A549 (cell line): ENCODE measurements around the gene AP2B1. TPM values are rescaled to one million over a fixed set of nuclear protein-coding genes. Genes with fewer than 3 reads are reported as not detected.

Experiments used
- ATAC-seq, 2 experiments: fragments of 200-7000 bp in 1 of 2; fragments of >200 bp in 1 of 2; cut with Nextera tagmentation in 1 of 2; cut with Tn5 transposase in 1 of 2; 3 replicates each; pipeline versions ENCODE4 v1.8.0 to v1.9.1; 2018 to 2020; ENCODE audit warnings: mild to moderate bottlenecking in 1 of 2, moderate library complexity in 1 of 2
- CTCF ChIA-PET: fragments of 300-600 bp; sonication (Branson Sonifier 250); formaldehyde crosslinking; extraction: SDS; loops from one replicate; lab custom pipeline; 2021; ENCODE audit warnings: antibody characterized with exemption, inconsistent platforms; lab: Yijun Ruan, JAX
- POLR2A ChIA-PET: fragments of 350-600 bp; formaldehyde crosslinking; extraction: SDS; loops from one replicate; lab custom pipeline; 2021; ENCODE audit warnings: antibody characterized with exemption, inconsistent platforms; lab: Yijun Ruan, JAX
- DNase-seq, 2 experiments: peaks; one replicate each; pipeline versions ENCODE4 v3.0.0 to v3.0.0-alpha.2; 2011 to 2016; ENCODE audit warnings: low read depth in 1 of 2, low spot score in 1 of 2
- FAIRE-seq: peaks from 2 replicates; lab custom pipeline; 2011; peaks lifted over from hg19 to GRCh38; lab: Jason Lieb, UNC
- H3K27ac ChIP-seq, 2 experiments: fragments of >200 bp; sonication (Bioruptor Twin); formaldehyde crosslinking; 3 replicates each; pipeline ENCODE4 v1.5.1; 2016 to 2017
- H3K4me1 ChIP-seq: fragments of >200 bp; sonication (Bioruptor Twin); formaldehyde crosslinking; 3 replicates; pipeline ENCODE4 v1.6.1; 2016
- H3K4me2 ChIP-seq: fragments of >200 bp; sonication (Bioruptor Twin); formaldehyde crosslinking; 3 replicates; pipeline ENCODE4 v1.6.1; 2016
- H3K4me3 ChIP-seq: fragments of >200 bp; sonication (Bioruptor Twin); formaldehyde crosslinking; 3 replicates; pipeline ENCODE4 v1.5.1; 2016
- H3K9me3 ChIP-seq: fragments of >200 bp; sonication (Bioruptor Twin); formaldehyde crosslinking; 3 replicates; pipeline ENCODE4 v1.6.1; 2016
- CBX2 ChIP-seq: fragments of 200-600 bp; sonication (generic); IDR thresholded peaks from 2 replicates; pipeline ENCODE4 v1.6.1; 2016; ENCODE audit warnings: low read depth, mild to moderate bottlenecking, borderline replicate concordance
- CBX8 ChIP-seq: fragments of 200-600 bp; sonication (generic); IDR thresholded peaks from 2 replicates; pipeline ENCODE4 v1.6.1; 2016
- CHD4 ChIP-seq: fragments of 200-600 bp; sonication (generic); IDR thresholded peaks from 2 replicates; pipeline ENCODE4 v1.6.1; 2016; ENCODE audit warnings: antibody characterized with exemption, mild to moderate bottlenecking, borderline replicate concordance
- FOSL2 ChIP-seq, 2 experiments: fragments of 450-650 bp in 1 of 2; fragments of >200 bp in 1 of 2; sonication (Bioruptor Twin) in 1 of 2; formaldehyde crosslinking; IDR thresholded peaks; 2 replicates each; pipeline versions ENCODE4 v1.5.0 to v1.6.1; 2016 to 2020; ENCODE audit warnings: mild to moderate bottlenecking in 1 of 2, moderate library complexity in 1 of 2
- KDM1A ChIP-seq: fragments of 200-600 bp; sonication (generic); IDR thresholded peaks from 2 replicates; pipeline ENCODE4 v1.6.1; 2016; ENCODE audit warnings: low read depth, mild to moderate bottlenecking
- NR3C1 ChIP-seq: fragments of >200 bp; sonication (Bioruptor Twin); formaldehyde crosslinking; IDR thresholded peaks from 3 replicates; pipeline ENCODE4 v1.6.1; 2017
- PHF8 ChIP-seq: fragments of 200-600 bp; sonication (generic); IDR thresholded peaks from 2 replicates; pipeline ENCODE4 v1.6.1; 2016; ENCODE audit warnings: low read depth, mild to moderate bottlenecking, antibody characterized with exemption, moderate library complexity, borderline replicate concordance
- POLR2A ChIP-seq: IDR thresholded peaks from 2 replicates; pipeline ENCODE4 v1.6.1; 2012; ENCODE audit warnings: mild to moderate bottlenecking, low read length
- POLR2AphosphoS2 ChIP-seq: conservative IDR thresholded peaks from 2 replicates; pipeline ENCODE4 v1.6.1; 2012; ENCODE audit warnings: low read length, improper control_type of control experiment, inconsistent platforms
- RCOR1 ChIP-seq: fragments of 150-350 bp; IDR thresholded peaks from 2 replicates; pipeline ENCODE4 v1.6.1; 2014; ENCODE audit warnings: antibody characterized with exemption, low read length, low read depth
- REST ChIP-seq: fragments of 200-600 bp; sonication (generic); IDR thresholded peaks from 2 replicates; pipeline ENCODE4 v1.6.1; 2016; ENCODE audit warnings: antibody characterized with exemption, mild to moderate bottlenecking, moderate library complexity
- SMC3 ChIP-seq: fragments of >200 bp; sonication (Bioruptor Twin); formaldehyde crosslinking; IDR thresholded peaks from 3 replicates; pipeline ENCODE4 v1.6.1; 2018; ENCODE audit warnings: inconsistent platforms
- SREBF2 ChIP-seq: fragments of 450-650 bp; IDR thresholded peaks from 2 replicates; pipeline ENCODE4 v1.6.1; 2014; ENCODE audit warnings: mild to moderate bottlenecking, moderate library complexity
- TFCP2L1 ChIP-seq: fragments of 250-450 bp; sonication (Bioruptor Pico); IDR thresholded peaks from 2 replicates; pipeline ENCODE4 v1.5.0; 2021; ENCODE audit warnings: mild to moderate bottlenecking
- TP53 ChIP-seq: fragments of 250-450 bp; sonication (Bioruptor Pico); IDR thresholded peaks from 2 replicates; pipeline ENCODE4 v1.5.0; 2021; ENCODE audit warnings: mild to moderate bottlenecking, moderate library complexity
- USF2 ChIP-seq: fragments of 450-650 bp; IDR thresholded peaks from 2 replicates; pipeline ENCODE4 v1.6.1; 2014; ENCODE audit warnings: antibody characterized with exemption
- ZSCAN20 ChIP-seq: fragments of 250-450 bp; sonication (Bioruptor Pico); IDR thresholded peaks from 2 replicates; pipeline ENCODE4 v1.8.0; 2022; ENCODE audit warnings: mild to moderate bottlenecking, moderate library complexity
- WGBS: methylation state at CpG from one replicate; pipeline ENCODE4 v1.1.6; 2017; ENCODE audit errors: missing lambda C conversion rate; 5-methylcytosine and 5-hydroxymethylcytosine counted together
- polyA plus RNA-seq, 4 experiments: library from polyadenylated mRNA; depleted of rRNA in 3 of 4; stranded (reverse); fragments of >200 nt; fragmentation: RNase III in 1 of 4; extraction: RNeasy Plus Mini Kit Qiagen cat#74134 plus additional on column Dnase treatment in 1 of 4; gene quantifications; 2 replicates in 3 of 4; 3 replicates in 1 of 4; pipeline ENCODE4 v1.2.3, GENCODE V29; 2011 to 2017

The AP2B1 gene
- polyA plus RNA-seq, 2 of the 4 experiments (the other 2 are of a cell fraction) = 110 to 278 TPM

DNA sequence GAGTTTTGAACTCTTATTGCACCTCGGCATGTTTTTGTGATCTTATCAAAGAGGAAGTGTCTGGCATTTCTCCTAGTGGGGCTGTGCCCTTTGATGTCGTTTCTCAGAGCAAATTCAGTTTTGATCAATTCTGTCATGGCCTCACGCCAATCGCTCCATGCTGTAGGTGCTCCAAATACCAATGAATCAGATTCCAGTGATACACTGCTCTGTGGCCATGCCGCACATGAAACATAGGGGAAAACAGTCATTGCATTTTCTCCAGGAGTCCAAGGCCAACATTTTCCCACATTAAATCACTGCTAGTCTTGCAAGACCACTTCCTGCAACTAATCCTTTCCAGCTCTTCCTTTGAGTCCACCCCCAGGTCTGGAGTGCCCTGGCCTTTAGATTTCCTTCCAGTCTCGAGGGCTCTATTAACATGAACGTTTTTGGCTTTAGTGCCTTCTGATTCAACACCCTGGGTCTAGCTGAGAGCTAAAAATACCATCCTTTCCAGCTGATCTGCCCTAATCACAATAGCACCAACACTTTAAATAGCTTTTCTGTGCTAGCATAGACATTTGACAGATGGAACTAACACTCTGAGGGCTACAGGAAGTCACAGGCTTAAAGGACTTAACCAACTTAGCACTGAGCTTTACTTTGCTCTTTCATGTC lies 126.1 kb downstream of the AP2B1 start:
- Histone ChIP-seq H3K27ac (no peak overlapping the region), H3K4me1 (peaks cover 14% of the 10 kb centered on the region; the same call in 1 of the 3 replicates), H3K9me3 (no peaks in the 10 kb centered on the region), H3K4me2 (no peak overlapping the region), H3K4me3 (no peak overlapping the region)
- no peak for TF ChIP-seq RCOR1
- WGBS = 77% methylated on average over 7 of the region's 7 CpGs
- POLR2A ChIA-PET = no interaction called here
- DNase-seq (no peak), FAIRE-seq (no peak), ATAC-seq (no peak)
- CTCF ChIA-PET = interaction anchor here (1.6 to 2.0 kb wide), 5 partner anchors 34 to 100 kb away, joined by 5 to 10 read pairs (median 7); no protein-coding TSS in a partner anchor

DNA sequence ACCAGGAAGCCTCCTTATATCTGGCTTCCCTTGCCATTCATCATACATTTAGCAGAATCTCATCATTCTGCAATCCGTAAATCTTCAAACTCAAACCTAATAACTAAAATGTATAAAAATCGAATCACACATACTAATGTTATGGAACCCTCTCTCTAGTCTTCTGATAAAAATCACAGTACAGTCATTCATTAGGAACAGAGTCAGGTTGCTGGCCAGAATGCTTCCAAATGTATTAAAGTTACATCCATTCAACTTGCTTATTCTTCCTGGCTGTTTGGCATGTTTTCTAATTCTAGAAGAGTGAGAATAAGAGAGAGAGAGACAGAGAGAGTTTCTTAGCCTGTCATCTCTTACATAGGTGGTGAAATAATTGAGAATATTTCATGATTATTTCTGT lies 127.9 kb downstream of the AP2B1 start:
- Histone ChIP-seq H3K4me1 (peaks cover 3% of the 10 kb centered on the region; the same call in 1 of the 3 replicates), H3K4me2 (no peak overlapping the region), H3K9me3 (no peaks in the 10 kb centered on the region)
- FAIRE-seq (no peak), DNase-seq (no peak)
- POLR2A ChIA-PET = no interaction called here
- WGBS = 90% methylated on average over 2 of the region's 2 CpGs
- TF ChIP-seq CHD4 = no peak
- no peak for TF ChIP-seq CBX8
- no peak for TF ChIP-seq SMC3
- TF ChIP-seq KDM1A = no peak
- TF ChIP-seq CBX2 = no peak
- TF ChIP-seq POLR2A = no peak
- TF ChIP-seq ZSCAN20 = no peak
- no peak for TF ChIP-seq TFCP2L1 (CRISPR knock-in tag)
- TF ChIP-seq REST = no peak
- TF ChIP-seq NR3C1 = no peak
- TF ChIP-seq PHF8 = no peak
- TF ChIP-seq, all 56 proteins: peak for 0
- Histone ChIP-seq H3K4me3 (no peak overlapping the region), H3K27ac (no peak overlapping the region)
- ATAC-seq = no peak
- CTCF ChIA-PET = interaction anchor here (1.2 to 27.6 kb wide), 4 partner anchors 12 to 49 kb away, joined by 3 to 377 read pairs (median 4); partner anchors contain the start of gene GAS2L2

- Histone ChIP-seq H3K9me3 (no peaks in the 10 kb centered on the region), H3K4me1 (no peaks in the 10 kb centered on the region), H3K27ac (no peak overlapping the region), H3K4me2 (no peak overlapping the region), H3K4me3 (no peak overlapping the region)
- ChIA-PET CTCF (interaction anchor here (1.2 to 27.6 kb wide), 4 partner anchors 12 to 49 kb away, joined by 3 to 377 read pairs (median 4); partner anchors contain the start of gene GAS2L2), POLR2A (interaction anchor here (0.5 to 1.4 kb wide), 2 partner anchors 49 to 98 kb away, joined by 3 to 4 read pairs; no protein-coding TSS in a partner anchor)
- ATAC-seq (no peak), DNase-seq (no peak), FAIRE-seq (no peak)
- TF ChIP-seq USF2 (no peak), POLR2AphosphoS2 (no peak), FOSL2 (IDR thresholded peaks at IDR 0.05) (no peak), FOSL2 (CRISPR knock-in tag; IDR thresholded peaks at IDR 0.05) (no peak), TP53 (no peak), NR3C1 (no peak), SREBF2 (no peak), CHD4 (no peak)
These were observed 128.3 kb downstream of the AP2B1 start for GRCh38 chr17:35715416-35715815.
